Mucosa of gallbladder (tissue), 1 donor: Measurements from ENCODE around the gene PTGES2. TPM values are rescaled to one million over a fixed set of nuclear protein-coding genes. Genes with fewer than 3 reads are reported as not detected.
"Not testable (repeated sequence)": the region's sequence is repeated elsewhere in the genome, so short reads cannot be mapped to it uniquely, and the experiment has no call there.

ENCODE experiments used
- DNase-seq: peaks from one replicate; pipeline ENCODE4 v3.0.0-alpha.2; 2020; ENCODE audit warnings: low spot score
- total RNA-seq: library from RNA; stranded (reverse); gene quantifications from one replicate; pipeline ENCODE4 v1.2.1, GENCODE V29; 2021
- donor health status: DM: no; HTN: no; CAD: no.

The PTGES2 gene
- total RNA-seq, 1 donor from 2014 or later = 61.5 TPM

DNA sequence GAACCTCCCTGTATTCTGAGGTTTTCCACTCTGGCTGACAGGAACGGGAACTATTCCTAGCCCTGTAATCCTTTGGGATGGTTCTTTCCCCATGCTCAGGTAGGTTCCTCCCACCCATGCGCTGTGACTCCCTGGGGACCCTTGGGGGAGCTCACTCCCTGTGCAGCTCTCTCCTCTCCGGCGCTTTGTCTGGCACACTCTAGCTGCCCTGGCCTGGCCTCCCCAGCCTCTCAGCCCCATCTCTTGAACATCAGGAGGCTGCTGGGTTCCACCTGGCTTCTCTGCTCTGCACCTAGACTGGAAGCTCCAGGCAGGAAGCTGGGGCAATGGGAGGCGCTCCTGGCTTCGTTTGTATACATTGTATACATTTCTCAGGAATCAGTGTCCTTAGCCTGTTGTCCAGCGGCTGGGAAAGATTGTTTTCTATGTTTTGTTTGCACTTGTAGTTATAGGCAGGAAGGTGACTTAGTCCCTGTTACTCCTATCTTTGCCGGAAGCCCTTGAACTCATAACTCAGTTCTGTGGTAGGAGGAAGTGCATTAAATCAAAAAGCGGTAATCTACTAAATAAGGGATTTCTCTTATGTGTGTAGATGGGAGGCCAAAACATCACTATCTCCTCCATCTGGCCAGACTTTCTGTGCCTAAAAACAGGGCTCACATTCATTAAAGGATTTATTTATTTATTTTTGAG lies 39.1 kb downstream of the PTGES2 start:
- no peak for DNase-seq

DNA sequence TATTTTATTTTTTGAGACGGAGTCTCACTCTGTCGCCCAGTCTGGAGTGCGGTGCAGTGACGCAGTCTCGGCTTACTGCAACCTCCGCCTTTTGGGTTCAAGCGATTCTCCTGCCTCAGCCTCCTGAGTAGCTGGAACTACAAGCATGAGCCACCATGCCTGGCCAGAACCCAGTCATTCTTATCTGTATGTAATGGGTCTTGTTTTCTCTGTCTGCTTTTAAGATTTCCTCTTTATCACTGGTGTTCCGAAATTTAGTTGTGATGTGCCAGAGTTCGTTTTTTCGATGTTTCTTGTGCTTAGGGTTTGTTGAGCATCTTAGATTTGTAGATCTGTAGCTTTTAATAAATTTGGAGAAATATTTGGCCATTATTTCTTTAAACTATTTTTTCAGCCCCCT lies 40.3 kb downstream of the PTGES2 start:
- DNase-seq = no peak

DNA sequence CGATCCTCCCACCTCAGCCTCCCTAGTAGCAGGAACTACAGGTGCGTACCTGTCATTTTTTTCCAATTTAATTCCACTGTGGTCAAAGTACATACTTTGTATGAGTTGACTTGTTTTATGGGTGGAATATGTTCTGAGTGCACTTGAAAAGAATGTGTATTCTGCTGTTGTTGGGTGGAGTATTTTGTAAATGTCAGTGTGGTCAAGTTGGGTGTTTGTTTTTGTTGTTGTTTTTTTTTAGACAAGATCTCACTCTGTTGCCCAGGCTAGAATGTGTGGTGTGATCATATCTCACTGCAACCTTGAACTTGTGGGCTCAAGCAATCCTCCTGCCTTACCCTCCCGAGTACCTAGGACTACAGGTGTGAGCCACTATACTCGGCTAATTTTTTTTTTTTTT lies 41.6 kb downstream of the PTGES2 start:
- no peak for DNase-seq

DNA sequence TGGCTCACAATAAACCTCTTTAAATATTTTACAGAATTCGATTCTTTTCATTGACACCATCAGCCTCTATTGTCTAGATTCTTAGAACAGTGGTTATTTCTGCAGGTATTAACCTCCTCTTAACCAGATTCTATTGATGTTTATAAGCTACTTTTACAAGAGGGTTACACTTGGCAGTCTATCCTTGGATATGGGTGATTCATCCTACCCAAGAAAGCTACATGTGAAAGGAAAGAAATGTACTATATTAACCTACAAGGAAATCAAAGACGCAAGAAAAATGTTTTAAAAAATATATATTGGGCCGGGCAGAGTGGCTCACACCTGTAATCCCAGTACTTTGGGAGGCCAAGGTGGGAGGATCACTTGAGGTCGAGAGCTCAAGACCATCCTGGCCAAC lies 42.8 kb downstream of the PTGES2 start:
- no peak for DNase-seq

DNA sequence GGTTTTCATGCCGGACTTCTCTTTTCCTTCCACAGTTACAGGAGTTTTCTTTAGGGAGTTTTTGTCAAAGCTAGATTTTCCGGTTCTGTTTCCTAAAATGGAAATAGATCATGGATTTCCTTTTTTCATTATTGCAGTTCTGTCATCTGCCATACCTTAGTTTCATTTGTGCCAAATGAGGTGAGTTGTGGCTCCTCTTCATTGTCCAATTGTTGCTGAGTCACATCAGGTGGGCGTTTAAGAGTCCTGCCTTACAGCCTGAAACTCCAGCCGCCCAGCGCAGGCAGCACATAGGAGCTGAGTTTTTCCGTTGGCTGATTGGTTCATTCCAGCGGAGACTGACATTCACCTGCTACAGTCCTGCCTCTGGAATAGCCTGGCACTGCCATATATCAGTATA lies 45.4 kb downstream of the PTGES2 start:
- DNase-seq = no peak

DNA sequence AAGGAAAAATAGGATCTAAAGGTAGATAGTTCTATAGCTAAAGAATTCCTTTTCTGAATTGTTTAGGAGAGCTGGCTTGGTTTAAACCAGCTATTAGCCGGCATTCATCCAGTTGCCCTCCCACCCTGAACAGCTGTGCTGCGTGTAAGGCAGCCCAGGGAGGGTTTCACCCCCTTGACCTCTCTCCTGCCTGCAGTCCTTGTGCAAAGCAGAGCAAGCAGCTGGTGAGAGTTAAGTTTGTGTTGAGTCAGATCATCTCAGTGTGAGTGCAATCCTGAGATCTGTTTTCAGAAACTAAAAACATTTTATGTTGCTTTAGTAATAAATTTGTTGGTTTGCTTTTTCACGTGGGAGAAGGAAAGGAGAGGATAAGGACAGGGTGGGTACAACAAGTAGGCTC lies 46.5 kb downstream of the PTGES2 start:
- DNase-seq = peak; percentile 54

DNA sequence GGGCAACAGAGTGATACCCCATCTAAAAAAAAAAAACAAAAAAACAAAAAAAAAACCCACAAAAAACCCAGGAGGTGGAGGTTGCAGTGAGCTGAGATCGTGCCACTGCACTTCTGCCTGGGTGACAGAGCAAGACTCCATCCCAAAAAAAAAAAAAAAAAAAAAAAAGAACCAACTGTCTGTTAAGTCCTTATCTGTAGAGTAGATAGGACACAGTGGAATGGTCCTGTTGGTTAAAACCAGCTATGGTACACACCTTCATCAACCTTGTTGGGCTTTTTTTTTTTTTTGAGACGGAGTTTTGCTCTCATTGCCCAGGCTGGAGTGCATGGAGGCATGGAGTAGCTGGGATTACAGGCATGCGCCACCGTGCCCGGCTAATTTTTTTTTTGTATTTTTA lies 47.3 kb downstream of the PTGES2 start:
- DNase-seq = no peak

DNA sequence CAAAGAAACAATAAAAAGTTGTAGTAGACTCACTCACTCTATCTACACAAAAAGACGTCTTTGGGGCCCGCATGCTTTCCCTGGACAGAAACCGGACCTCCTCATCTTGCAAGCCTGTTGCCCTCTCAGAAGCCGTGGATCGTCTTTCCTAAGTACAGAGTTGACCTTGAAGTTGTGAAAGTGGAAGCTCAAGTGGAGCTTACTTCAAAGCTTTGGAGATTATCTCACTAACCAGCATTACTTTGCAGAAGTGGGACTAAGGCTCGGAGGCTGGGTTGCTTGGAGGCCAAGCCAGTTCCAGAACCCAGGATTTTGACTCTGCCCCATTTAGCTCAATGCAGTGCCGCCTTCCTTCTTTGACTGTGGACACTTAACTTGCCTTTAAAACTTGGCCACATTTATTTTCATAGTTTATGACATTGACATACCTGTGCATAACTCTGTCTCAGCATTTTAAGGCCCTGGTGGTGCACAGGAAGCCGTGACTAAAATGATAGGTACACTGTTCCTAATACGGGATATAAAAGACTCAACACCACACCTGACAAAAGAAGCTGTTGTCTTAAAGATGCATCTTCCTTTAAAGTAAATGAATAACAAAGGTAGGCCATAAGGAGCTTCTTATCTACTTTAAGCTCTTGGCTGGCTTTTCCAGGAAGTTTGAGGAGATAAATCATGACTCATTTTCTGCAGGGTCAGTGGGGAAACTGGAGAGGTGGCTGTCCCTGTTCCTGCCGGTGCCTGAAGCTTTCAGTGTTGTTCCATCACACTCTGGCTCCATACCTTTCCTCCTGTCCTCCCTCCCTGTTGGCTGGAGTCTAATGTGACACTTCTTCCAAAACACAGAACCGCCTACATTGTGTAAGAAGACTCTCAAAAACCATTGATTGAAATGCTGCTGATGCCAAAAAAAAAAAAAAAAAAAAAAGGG lies 48.8 kb downstream of the PTGES2 start:
- DNase-seq = peak; percentile 80

DNA sequence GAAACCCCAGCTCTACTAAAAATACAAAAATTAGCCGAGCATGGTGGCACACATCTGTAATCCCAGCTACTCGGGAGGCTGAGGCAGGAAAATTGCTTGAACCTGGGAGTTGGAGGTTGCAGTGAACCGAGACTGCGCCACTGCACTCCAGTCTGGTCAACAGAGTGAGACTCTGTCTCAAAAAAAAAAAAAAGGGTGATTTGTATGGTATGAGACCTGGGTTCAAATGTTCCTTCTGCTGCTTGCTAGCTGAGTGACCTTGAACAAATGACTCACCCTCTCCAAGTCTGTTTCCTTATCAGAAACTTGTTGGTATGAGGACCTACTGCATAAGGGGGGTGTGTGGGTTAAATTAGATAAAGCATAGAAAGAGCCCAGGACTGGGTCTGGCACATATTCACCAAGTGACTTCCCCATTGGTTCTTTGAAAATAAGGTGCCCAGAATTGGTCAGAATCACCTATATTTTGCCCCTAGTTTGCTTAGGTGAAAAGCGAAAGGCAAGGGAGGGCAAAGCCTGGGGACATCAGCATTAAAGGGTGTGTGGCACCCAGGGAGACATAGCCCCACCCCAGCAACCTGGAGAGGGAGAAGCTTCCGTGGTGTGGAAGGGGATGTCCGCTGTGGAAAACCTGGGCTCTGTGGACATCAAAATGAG lies 49.6 kb downstream of the PTGES2 start:
- no peak for DNase-seq

DNA sequence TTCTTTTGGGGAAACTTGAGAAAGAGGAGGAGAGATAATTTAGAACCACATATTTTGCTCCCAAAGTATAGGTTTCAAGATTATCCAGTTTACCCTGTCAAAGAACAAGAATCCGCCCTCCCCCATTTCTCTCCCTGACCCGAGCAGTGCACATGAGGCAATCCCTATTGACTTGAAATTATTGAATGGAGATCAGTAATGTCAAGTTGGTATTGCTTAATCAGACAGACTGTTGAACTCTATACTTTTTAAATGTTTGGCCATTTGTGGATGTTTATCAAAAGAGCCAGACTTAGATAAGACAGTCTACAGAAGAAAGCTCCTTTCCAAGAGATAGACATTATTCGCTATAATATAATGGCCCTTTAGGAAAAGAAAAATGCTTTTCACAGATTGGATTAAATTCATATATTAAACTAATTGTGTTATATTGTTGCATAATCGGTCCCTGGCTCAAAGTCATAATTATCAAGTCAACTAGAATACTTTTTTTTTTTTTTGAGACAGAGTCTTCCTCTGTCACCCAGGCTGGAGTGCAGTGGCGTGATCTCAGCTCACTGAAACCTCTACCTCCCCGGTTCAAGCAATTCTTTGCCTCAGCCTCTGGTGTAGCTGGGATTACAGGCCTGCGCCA lies 54.2 kb downstream of the PTGES2 start:
- DNase-seq = peak; percentile 50

DNA sequence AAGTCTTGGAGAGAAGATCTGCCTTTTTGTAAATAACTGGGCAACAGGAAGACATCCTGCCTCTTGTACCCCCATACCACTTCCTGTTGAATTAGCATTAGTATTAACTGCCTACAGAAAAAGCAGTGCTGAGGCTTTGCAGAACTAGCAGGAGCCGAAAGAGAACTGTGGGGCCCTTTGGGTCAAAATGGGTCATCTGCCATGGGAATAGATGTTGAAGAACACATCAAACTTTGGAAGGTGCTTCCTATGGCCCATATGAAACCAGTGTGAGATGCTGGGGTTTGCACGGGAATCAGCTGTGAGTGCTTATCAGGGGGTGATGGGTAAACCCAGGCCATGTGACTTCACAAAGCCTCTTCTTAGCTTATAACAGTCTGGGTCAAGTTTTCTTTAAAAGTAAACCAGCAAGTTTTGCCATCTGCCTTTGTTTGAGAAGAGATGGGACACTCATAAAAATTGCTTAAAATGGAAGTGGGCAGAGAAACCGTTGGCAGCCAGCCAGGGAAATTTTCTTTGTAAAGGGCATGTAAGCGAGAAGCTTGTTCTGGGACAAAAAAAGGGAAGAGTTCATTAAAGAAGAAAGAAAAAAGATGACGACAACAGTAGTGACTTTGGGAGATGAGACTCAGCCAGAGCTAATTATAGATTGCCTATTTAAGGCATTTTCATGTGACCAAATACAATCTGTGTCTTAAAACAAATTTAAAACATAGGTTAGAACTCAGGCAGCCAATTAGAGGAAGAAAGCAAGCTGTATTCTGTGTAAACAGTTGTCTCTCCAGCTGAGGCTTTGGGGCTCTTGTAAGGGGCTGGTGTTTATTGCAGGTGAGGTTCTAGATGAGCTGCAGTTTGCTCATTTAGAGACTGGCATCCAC lies 55.1 kb downstream of the PTGES2 start:
- DNase-seq = peak; percentile 88

DNA sequence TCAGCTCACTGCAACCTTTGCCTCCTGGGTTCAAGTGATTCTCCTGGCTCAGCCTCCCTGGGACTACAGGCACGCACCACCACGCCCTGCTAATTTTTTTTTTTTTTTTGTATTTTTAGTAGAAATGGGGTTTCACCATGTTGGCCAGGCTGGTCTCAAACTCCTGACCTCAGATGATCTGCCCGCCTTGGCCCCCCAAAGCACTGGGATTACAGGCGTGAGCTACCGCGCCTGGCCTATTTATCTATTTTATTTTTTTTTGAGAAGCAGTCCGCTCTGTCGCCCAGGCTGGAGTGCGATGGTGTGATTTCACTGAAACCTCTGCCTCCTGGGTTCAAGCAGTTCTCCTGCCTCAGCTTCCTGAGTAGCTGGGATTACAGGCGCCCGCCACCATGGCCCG lies 56.1 kb downstream of the PTGES2 start:
- DNase-seq = not testable (repeated sequence)

DNA sequence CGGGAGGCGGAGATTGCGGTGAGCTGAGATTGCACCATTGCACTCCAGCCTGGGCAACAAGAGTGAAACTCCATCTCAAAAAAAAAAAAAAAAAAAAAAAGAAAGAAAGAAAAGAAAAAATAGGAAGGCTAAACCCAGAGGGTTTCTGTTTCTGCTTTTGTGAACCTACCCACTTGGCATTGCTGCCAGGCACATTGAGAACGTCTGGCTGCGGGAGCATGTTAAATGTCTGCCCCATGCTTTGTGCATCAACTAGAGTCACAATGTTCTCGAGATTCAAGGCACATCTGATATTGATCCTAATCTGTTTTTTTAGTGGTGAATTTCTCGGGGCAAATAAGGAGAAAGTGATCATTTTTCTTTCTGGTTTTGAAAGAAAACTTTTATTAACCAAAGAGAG lies 56.7 kb downstream of the PTGES2 start:
- no peak for DNase-seq

Other genes with a start within 250 kb of the PTGES2 start
- gene ST6GALNAC6, start 228.1 kb downstream of the PTGES2 start, total RNA-seq = 67.0 TPM
- gene ST6GALNAC4, start 210.7 kb downstream of the PTGES2 start, total RNA-seq = 42.1 TPM
- gene PIP5KL1, start 197.0 kb downstream of the PTGES2 start, total RNA-seq = 4.9 TPM
- 36.6 TPM for gene DPM2, start 189.9 kb downstream of the PTGES2 start, total RNA-seq
- gene EEIG1, start 146.7 kb downstream of the PTGES2 start, total RNA-seq = 220 TPM
- gene NAIF1, start 60.4 kb downstream of the PTGES2 start, total RNA-seq = 12.0 TPM
- gene SLC25A25, start 59.5 kb downstream of the PTGES2 start, total RNA-seq = 77.7 TPM
- gene LCN2, start 21.7 kb upstream of the PTGES2 start, total RNA-seq = 85.5 TPM
- gene BBLN, start 32.5 kb upstream of the PTGES2 start, total RNA-seq = 75.4 TPM
- gene CIZ1, start 63.8 kb upstream of the PTGES2 start, total RNA-seq = 109 TPM
- 135 TPM for gene DNM1, start 75.7 kb upstream of the PTGES2 start, total RNA-seq
- gene GOLGA2, start 148.3 kb upstream of the PTGES2 start, total RNA-seq = 117 TPM
- 26.9 TPM for gene SWI5, start 148.5 kb upstream of the PTGES2 start, total RNA-seq
- 21.8 TPM for gene TRUB2, start 194.7 kb upstream of the PTGES2 start, total RNA-seq
- gene COQ4, start 195.1 kb upstream of the PTGES2 start, total RNA-seq = 54.8 TPM
- gene SLC27A4, start 212.8 kb upstream of the PTGES2 start, total RNA-seq = 50.4 TPM
- gene URM1, start 243.6 kb upstream of the PTGES2 start, total RNA-seq = 53.1 TPM